IMR-90 (cell line): ENCODE data around the gene EPHA5. TPM values are rescaled to one million over a fixed set of nuclear protein-coding genes. Genes with fewer than 3 reads are reported as not detected.

Experiments
- ATAC-seq: fragments of 200-7000 bp; cut with Tn5 transposase; 2 replicates; pipeline ENCODE4 v1.9.1; 2020; ENCODE audit warnings: low read depth, mild to moderate bottlenecking, moderate library complexity
- BruUV-seq: library from RNA; stranded (reverse); fragments of 400-500 nt; replicated peaks from 2 replicates; lab custom pipeline; 2021; lab: Mats Ljungman, UMichigan
- CTCF ChIA-PET: fragments of 300-600 bp; formaldehyde crosslinking; extraction: SDS; loops from one replicate; lab custom pipeline; 2021; ENCODE audit warnings: antibody characterized with exemption; lab: Yijun Ruan, JAX
- POLR2A ChIA-PET: fragments of 300-600 bp; sonication (Branson Sonifier 250); formaldehyde crosslinking; loops from one replicate; lab custom pipeline; 2022; ENCODE audit warnings: antibody characterized with exemption; ENCODE audit not compliant: unreplicated experiment; lab: Charles Lee
- DNase-seq: peaks from one replicate; pipeline ENCODE4 v3.0.0; 2013
- H2AFZ ChIP-seq: replicated peaks from 2 replicates; pipeline ENCODE3; 2013; ENCODE audit warnings: low read length, mild to moderate bottlenecking; ENCODE audit not compliant: poor library complexity
- H2AK5ac ChIP-seq: 2 replicates; pipeline ENCODE4 v1.6.1; 2013; ENCODE audit warnings: low read depth, low read length, inconsistent platforms
- H2AK9ac ChIP-seq: replicated peaks from 2 replicates; pipeline ENCODE3; 2013; ENCODE audit warnings: mild to moderate bottlenecking, low read depth, low read length, moderate library complexity; ENCODE audit not compliant: poor library complexity
- H2BK120ac ChIP-seq: 2 replicates; pipeline ENCODE4 v1.6.1; 2013; ENCODE audit warnings: low read depth, low read length, inconsistent platforms
- H2BK15ac ChIP-seq: 3 replicates; pipeline ENCODE4 v1.6.1; 2013; ENCODE audit warnings: low read depth, low read length, inconsistent platforms
- H2BK20ac ChIP-seq: 2 replicates; pipeline ENCODE4 v1.6.1; 2013; ENCODE audit warnings: low read depth, mild to moderate bottlenecking, inconsistent platforms, low read length, moderate library complexity
- H2BK5ac ChIP-seq: 2 replicates; pipeline ENCODE4 v1.6.1; 2013; ENCODE audit warnings: mild to moderate bottlenecking, low read depth, low read length, inconsistent platforms; ENCODE audit not compliant: poor library complexity, severe bottlenecking
- H3K14ac ChIP-seq: replicated peaks from 2 replicates; pipeline ENCODE4 v1.6.1; 2013; ENCODE audit warnings: low read depth, low read length, inconsistent platforms
- H3K18ac ChIP-seq: 2 replicates; pipeline ENCODE4 v1.6.1; 2013; ENCODE audit warnings: low read depth, low read length, control low read depth
- H3K23ac ChIP-seq: 2 replicates; pipeline ENCODE4 v1.6.1; 2013; ENCODE audit warnings: low read depth, low read length, inconsistent platforms
- H3K27ac ChIP-seq: 2 replicates; pipeline ENCODE4 v1.5.1; 2013; ENCODE audit warnings: mild to moderate bottlenecking, control low read depth, low read length; ENCODE audit not compliant: insufficient read depth
- H3K27me3 ChIP-seq: 2 replicates; pipeline ENCODE4 v1.6.1; 2013; ENCODE audit warnings: low read length; ENCODE audit not compliant: control insufficient read depth, insufficient read depth
- H3K36me3 ChIP-seq: 2 replicates; pipeline ENCODE4 v1.6.1; 2013; ENCODE audit warnings: low read length, mixed read lengths; ENCODE audit not compliant: control insufficient read depth, insufficient read depth
- H3K4ac ChIP-seq: 2 replicates; pipeline ENCODE4 v1.6.1; 2013; ENCODE audit warnings: low read depth, low read length, inconsistent platforms
- H3K4me1 ChIP-seq: 2 replicates; pipeline ENCODE4 v1.6.1; 2013; ENCODE audit warnings: low read length, mixed read lengths; ENCODE audit not compliant: control insufficient read depth, insufficient read depth
- H3K4me2 ChIP-seq: 2 replicates; pipeline ENCODE4 v1.6.1; 2013; ENCODE audit warnings: low read depth, mild to moderate bottlenecking, control low read depth, low read length, moderate library complexity
- H3K4me3 ChIP-seq: 2 replicates; pipeline ENCODE4 v1.5.1; 2013; ENCODE audit warnings: low read depth, mild to moderate bottlenecking, control low read depth, low read length, moderate library complexity; ENCODE audit not compliant: insufficient read depth
- H3K56ac ChIP-seq: 2 replicates; pipeline ENCODE4 v1.6.1; 2013; ENCODE audit warnings: low read length, inconsistent platforms; ENCODE audit not compliant: insufficient read depth; ENCODE audit errors: extremely low read depth
- H3K79me1 ChIP-seq, 2 experiments: 2 replicates each; pipeline ENCODE4 v1.6.1; 2013; ENCODE audit warnings: low read length in 2 of 2, inconsistent platforms in 1 of 2, low read depth in 1 of 2
- H3K9ac ChIP-seq: 2 replicates; pipeline ENCODE4 v1.6.1; 2013; ENCODE audit warnings: low read depth, low read length, control low read depth
- H3K9me1 ChIP-seq: 2 replicates; pipeline ENCODE4 v1.6.1; 2013; ENCODE audit warnings: low read length, inconsistent platforms; ENCODE audit not compliant: insufficient read depth
- H3K9me3 ChIP-seq: 2 replicates; pipeline ENCODE4 v1.6.1; 2013; ENCODE audit warnings: low read length; ENCODE audit not compliant: control insufficient read depth, insufficient read depth
- H4K20me1 ChIP-seq: 2 replicates; pipeline ENCODE4 v1.6.1; 2013; ENCODE audit warnings: low read length, inconsistent platforms; ENCODE audit not compliant: insufficient read depth
- H4K5ac ChIP-seq: 2 replicates; pipeline ENCODE4 v1.6.1; 2013; ENCODE audit warnings: mild to moderate bottlenecking, low read depth, low read length, control low read depth
- H4K8ac ChIP-seq, 2 experiments: 2 replicates each; pipeline ENCODE4 v1.6.1; 2013; ENCODE audit warnings: low read depth in 2 of 2, low read length in 2 of 2, control low read depth in 1 of 2, inconsistent platforms in 1 of 2
- H4K91ac ChIP-seq: 2 replicates; pipeline ENCODE4 v1.6.1; 2013; ENCODE audit warnings: low read depth, low read length, inconsistent platforms; ENCODE audit not compliant: insufficient read depth
- BHLHE40 ChIP-seq: fragments of 150-350 bp; IDR thresholded peaks from 2 replicates; pipeline ENCODE4 v1.6.1; 2016; ENCODE audit warnings: mild to moderate bottlenecking, low read depth, low read length
- CHD1 ChIP-seq: IDR thresholded peaks from 2 replicates; pipeline ENCODE4 v1.6.1; 2012; ENCODE audit warnings: low read depth, low read length, improper control_type of control experiment
- FOS ChIP-seq: fragments of 150-350 bp; IDR thresholded peaks from 2 replicates; pipeline ENCODE4 v1.6.1; 2016; ENCODE audit warnings: low read depth, low read length
- MAFK ChIP-seq: IDR thresholded peaks from 2 replicates; pipeline ENCODE4 v1.6.1; 2012; ENCODE audit warnings: low read depth, low read length, improper control_type of control experiment
- MAZ ChIP-seq: IDR thresholded peaks from 2 replicates; pipeline ENCODE4 v1.6.1; 2012; ENCODE audit warnings: low read depth, mild to moderate bottlenecking, low read length, improper control_type of control experiment, moderate library complexity, borderline replicate concordance
- MXI1 ChIP-seq: IDR thresholded peaks from 2 replicates; pipeline ENCODE4 v1.6.1; 2012; ENCODE audit warnings: low read depth, mild to moderate bottlenecking, low read length, moderate library complexity, borderline replicate concordance
- NFE2L2 ChIP-seq: fragments of 150-350 bp; IDR thresholded peaks from 2 replicates; pipeline ENCODE4 v1.6.1; 2016; ENCODE audit warnings: low read depth, mild to moderate bottlenecking, low read length
- POLR2A ChIP-seq: IDR thresholded peaks from 2 replicates; pipeline ENCODE4 v1.6.1; 2012; ENCODE audit warnings: mild to moderate bottlenecking, low read depth, low read length
- RAD21 ChIP-seq: IDR thresholded peaks from 2 replicates; pipeline ENCODE4 v1.6.1; 2012; ENCODE audit warnings: low read length, improper control_type of control experiment
- RCOR1 ChIP-seq: IDR thresholded peaks from 2 replicates; pipeline ENCODE4 v1.6.1; 2012; ENCODE audit warnings: mild to moderate bottlenecking, low read length, improper control_type of control experiment; ENCODE audit not compliant: insufficient replicate concordance
- RFX5 ChIP-seq: IDR thresholded peaks from 2 replicates; pipeline ENCODE4 v1.8.0; 2012; ENCODE audit warnings: low read depth, mild to moderate bottlenecking, low read length, moderate library complexity
- SMC3 ChIP-seq: fragments of 150-350 bp; IDR thresholded peaks from 2 replicates; pipeline ENCODE4 v1.6.1; 2016; ENCODE audit warnings: low read depth, mild to moderate bottlenecking, antibody characterized with exemption, low read length, moderate library complexity
- WGBS, 2 experiments: methylation state at CpG; one replicate each; pipeline versions ENCODE4 v1.1.5 to v1.1.7; 2013; ENCODE audit warnings: missing lambda C conversion rate in 2 of 2; ENCODE audit not compliant: insufficient read length in 1 of 2; ENCODE audit errors: extremely low coverage in 2 of 2; 5-methylcytosine and 5-hydroxymethylcytosine counted together
- dilution Hi-C: fragments of 300-500 bp; cut with HindIII; formaldehyde crosslinking; loops from one replicate; pipeline ENCODE4 v1.14.3; 2018; ENCODE audit warnings: low sequenced_read_pairs; ENCODE audit not compliant: unreplicated experiment
- in situ Hi-C: fragments of 300-500 bp; cut with MboI; formaldehyde crosslinking; loops from 3 replicates; pipeline ENCODE4 v1.14.3; 2019; ENCODE audit warnings: low sequenced_read_pairs, inconsistent platforms, mixed read lengths
- intact Hi-C: fragments of 100-400 bp; cut with micrococcal nuclease; formaldehyde crosslinking; loops from 2 replicates; pipeline ENCODE4 v1.10.0; 2022
- polyA plus RNA-seq, 3 experiments: library from polyadenylated mRNA; depleted of rRNA; stranded (reverse); fragments of >200 nt; gene quantifications; 2 replicates each; pipeline ENCODE4 v1.2.3, GENCODE V29; 2012; ENCODE audit warnings: low replicate concordance in 1 of 3
- total RNA-seq: library from RNA; depleted of rRNA; stranded (reverse); fragments of >200 nt; gene quantifications from 2 replicates; pipeline ENCODE4 v1.2.3, GENCODE V29; 2012
- TF ChIP-seq, protein P1 (sequence below): conservative IDR thresholded peaks from 2 replicates; pipeline ENCODE4 v1.5.1; 2012; ENCODE audit warnings: mild to moderate bottlenecking, low read depth, low read length, improper control_type of control experiment
- TF ChIP-seq, protein P2 (sequence below): fragments of 150-350 bp; IDR thresholded peaks from 2 replicates; pipeline ENCODE4 v1.6.1; 2016; ENCODE audit warnings: low read depth, mild to moderate bottlenecking, low read length, moderate library complexity, borderline replicate concordance

EPHA5 gene
- total and polyA plus RNA-seq, 2 of the 4 experiments (the other 2 are of a cell fraction): 0.07 to 0.18 TPM

GRCh38 chr4:65386927-65387326 is 283.4 kb downstream of the EPHA5 start:
- H3K27ac ChIP-seq: no peak overlapping the region
- 25% methylated on average over 2 of the region's 5 CpGs; no CpG with 5 or more reads in 1 of the 2 experiments for WGBS, 2 experiments
- in situ Hi-C loops: no loop called here
- H3K56ac ChIP-seq: no peak overlapping the region
- POLR2A ChIA-PET: no interaction called here
- no peak overlapping the region for H3K9ac ChIP-seq
- H3K18ac ChIP-seq: no peak overlapping the region
- BruUV-seq: no TSS peak
- no peak overlapping the region for H4K8ac ChIP-seq
- DNase-seq (no peak), ATAC-seq (no peak)
- intact Hi-C loops: no loop called here
- no peak overlapping the region for H2AK5ac ChIP-seq
- no peak overlapping the region for H4K5ac ChIP-seq
- H3K4me1 ChIP-seq: no peaks in the 10 kb centered on the region
- H3K23ac ChIP-seq: no peak overlapping the region
- dilution Hi-C loops: no loop called here
- H2BK120ac ChIP-seq: no peak overlapping the region
- H2AFZ ChIP-seq: no peak overlapping the region
- H3K4me2 ChIP-seq: no peak overlapping the region
- H4K91ac ChIP-seq: no peak overlapping the region
- no peak overlapping the region for H2AK9ac ChIP-seq
- H2BK5ac ChIP-seq: no peak overlapping the region
- CTCF ChIA-PET: no interaction called here
- H3K27me3 ChIP-seq: no peaks in the 10 kb centered on the region
- no peak overlapping the region for H3K4me3 ChIP-seq
- no peak overlapping the region for H2BK20ac ChIP-seq
- TF ChIP-seq RAD21 (no peak), SMC3 (no peak), POLR2A (no peak), BHLHE40 (no peak), RFX5 (no peak), MAZ (no peak), NFE2L2 (no peak), FOS (no peak), MXI1 (no peak), MAFK (no peak), CHD1 (no peak), RCOR1 (no peak)
- TF ChIP-seq, protein P1, sequence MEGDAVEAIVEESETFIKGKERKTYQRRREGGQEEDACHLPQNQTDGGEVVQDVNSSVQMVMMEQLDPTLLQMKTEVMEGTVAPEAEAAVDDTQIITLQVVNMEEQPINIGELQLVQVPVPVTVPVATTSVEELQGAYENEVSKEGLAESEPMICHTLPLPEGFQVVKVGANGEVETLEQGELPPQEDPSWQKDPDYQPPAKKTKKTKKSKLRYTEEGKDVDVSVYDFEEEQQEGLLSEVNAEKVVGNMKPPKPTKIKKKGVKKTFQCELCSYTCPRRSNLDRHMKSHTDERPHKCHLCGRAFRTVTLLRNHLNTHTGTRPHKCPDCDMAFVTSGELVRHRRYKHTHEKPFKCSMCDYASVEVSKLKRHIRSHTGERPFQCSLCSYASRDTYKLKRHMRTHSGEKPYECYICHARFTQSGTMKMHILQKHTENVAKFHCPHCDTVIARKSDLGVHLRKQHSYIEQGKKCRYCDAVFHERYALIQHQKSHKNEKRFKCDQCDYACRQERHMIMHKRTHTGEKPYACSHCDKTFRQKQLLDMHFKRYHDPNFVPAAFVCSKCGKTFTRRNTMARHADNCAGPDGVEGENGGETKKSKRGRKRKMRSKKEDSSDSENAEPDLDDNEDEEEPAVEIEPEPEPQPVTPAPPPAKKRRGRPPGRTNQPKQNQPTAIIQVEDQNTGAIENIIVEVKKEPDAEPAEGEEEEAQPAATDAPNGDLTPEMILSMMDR: no peak
- TF ChIP-seq, protein P2, sequence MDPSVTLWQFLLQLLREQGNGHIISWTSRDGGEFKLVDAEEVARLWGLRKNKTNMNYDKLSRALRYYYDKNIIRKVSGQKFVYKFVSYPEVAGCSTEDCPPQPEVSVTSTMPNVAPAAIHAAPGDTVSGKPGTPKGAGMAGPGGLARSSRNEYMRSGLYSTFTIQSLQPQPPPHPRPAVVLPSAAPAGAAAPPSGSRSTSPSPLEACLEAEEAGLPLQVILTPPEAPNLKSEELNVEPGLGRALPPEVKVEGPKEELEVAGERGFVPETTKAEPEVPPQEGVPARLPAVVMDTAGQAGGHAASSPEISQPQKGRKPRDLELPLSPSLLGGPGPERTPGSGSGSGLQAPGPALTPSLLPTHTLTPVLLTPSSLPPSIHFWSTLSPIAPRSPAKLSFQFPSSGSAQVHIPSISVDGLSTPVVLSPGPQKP: no peak
- no peaks in the 10 kb centered on the region for H4K20me1 ChIP-seq
- H3K4ac ChIP-seq: no peak overlapping the region
- no peaks in the 10 kb centered on the region for H3K36me3 ChIP-seq
- H2BK15ac ChIP-seq: no peak overlapping the region
- no peaks in the 10 kb centered on the region for H3K9me1 ChIP-seq
- no peak overlapping the region for H3K14ac ChIP-seq
- H3K79me1 ChIP-seq: no peaks in the 10 kb centered on the region
- H3K9me3 ChIP-seq: no peaks in the 10 kb centered on the region
